Osteocyte (in vitro differentiated cells): ENCODE results near the gene MIOX. TPM values are rescaled to one million over a fixed set of nuclear protein-coding genes. Genes with fewer than 3 reads are reported as not detected.

Source experiments
- DNase-seq: peaks from one replicate; pipeline ENCODE4 v3.0.0; 2021; ENCODE audit warnings: mixed read lengths; ENCODE audit not compliant: unreplicated experiment; ENCODE audit errors: extremely low spot score
- H3K27ac Mint-ChIP-seq: one replicate; pipeline ENCODE4 v1.8.0; 2021; ENCODE audit warnings: mild to moderate bottlenecking, mixed read lengths; ENCODE audit not compliant: unreplicated experiment
- H3K27me3 Mint-ChIP-seq: one replicate; pipeline ENCODE4 v1.8.0; 2021; ENCODE audit warnings: mixed read lengths; ENCODE audit not compliant: unreplicated experiment
- H3K36me3 Mint-ChIP-seq: one replicate; pipeline ENCODE4 v1.8.0; 2021; ENCODE audit warnings: mixed read lengths; ENCODE audit not compliant: unreplicated experiment
- H3K4me1 Mint-ChIP-seq: one replicate; pipeline ENCODE4 v1.8.0; 2021; ENCODE audit warnings: mixed read lengths; ENCODE audit not compliant: unreplicated experiment
- H3K4me3 Mint-ChIP-seq: one replicate; pipeline ENCODE4 v1.8.0; 2021; ENCODE audit warnings: mild to moderate bottlenecking, moderate library complexity, mixed read lengths; ENCODE audit not compliant: unreplicated experiment
- H3K9me3 Mint-ChIP-seq: one replicate; pipeline ENCODE4 v1.8.0; 2021; ENCODE audit warnings: mixed read lengths; ENCODE audit not compliant: unreplicated experiment
- total RNA-seq: library from RNA; stranded (reverse); gene quantifications from 2 replicates; pipeline ENCODE4 v1.2.1, GENCODE V29; 2021
- TF ChIP-seq, protein P1 (sequence below): fragments of 200-600 bp; sonication (generic); IDR thresholded peaks from 2 replicates; pipeline ENCODE4 v1.5.0; 2021; ENCODE audit warnings: antibody characterized with exemption, mild to moderate bottlenecking, moderate library complexity

The MIOX gene
- total RNA-seq, 1 donor from 2014 or later = 1.5 TPM

DNA sequence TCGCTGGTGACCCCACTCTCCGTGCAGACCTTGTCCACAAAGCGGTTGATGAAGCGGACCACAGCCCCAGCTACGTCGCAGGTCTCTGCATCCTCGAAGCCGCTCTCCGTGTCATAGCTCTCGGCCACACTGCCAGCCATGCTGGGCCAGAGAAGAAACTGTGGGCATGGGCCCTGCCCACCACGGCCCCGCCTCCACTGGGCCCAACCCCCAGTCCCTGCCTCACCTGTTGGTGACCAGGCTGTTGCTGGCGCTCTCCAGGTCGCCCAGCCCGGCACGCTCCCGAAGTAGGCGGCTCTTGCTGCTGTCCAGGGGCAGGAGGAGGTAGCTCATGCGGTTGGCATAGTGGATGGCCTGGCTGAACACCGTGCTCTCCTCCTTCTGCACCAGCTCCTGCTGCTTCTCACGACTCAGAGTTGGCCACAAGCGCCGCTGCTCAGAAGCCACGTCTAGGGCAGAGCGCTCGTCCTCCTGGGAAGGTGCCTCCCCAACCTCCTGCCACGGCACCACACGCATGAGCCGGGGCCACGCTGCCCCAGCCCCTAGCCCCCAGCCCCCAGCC, 24.6 kb upstream of the MIOX start:
- TF ChIP-seq, protein P1, sequence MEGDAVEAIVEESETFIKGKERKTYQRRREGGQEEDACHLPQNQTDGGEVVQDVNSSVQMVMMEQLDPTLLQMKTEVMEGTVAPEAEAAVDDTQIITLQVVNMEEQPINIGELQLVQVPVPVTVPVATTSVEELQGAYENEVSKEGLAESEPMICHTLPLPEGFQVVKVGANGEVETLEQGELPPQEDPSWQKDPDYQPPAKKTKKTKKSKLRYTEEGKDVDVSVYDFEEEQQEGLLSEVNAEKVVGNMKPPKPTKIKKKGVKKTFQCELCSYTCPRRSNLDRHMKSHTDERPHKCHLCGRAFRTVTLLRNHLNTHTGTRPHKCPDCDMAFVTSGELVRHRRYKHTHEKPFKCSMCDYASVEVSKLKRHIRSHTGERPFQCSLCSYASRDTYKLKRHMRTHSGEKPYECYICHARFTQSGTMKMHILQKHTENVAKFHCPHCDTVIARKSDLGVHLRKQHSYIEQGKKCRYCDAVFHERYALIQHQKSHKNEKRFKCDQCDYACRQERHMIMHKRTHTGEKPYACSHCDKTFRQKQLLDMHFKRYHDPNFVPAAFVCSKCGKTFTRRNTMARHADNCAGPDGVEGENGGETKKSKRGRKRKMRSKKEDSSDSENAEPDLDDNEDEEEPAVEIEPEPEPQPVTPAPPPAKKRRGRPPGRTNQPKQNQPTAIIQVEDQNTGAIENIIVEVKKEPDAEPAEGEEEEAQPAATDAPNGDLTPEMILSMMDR = no peak
- no peak overlapping the region for H3K27ac Mint-ChIP-seq
- no peak for DNase-seq
- H3K9me3 Mint-ChIP-seq = no peaks in the 10 kb centered on the region
- no peaks in the 10 kb centered on the region for H3K4me1 Mint-ChIP-seq
- H3K4me3 Mint-ChIP-seq = no peak overlapping the region
- no peaks in the 10 kb centered on the region for H3K27me3 Mint-ChIP-seq
- peaks cover 36% of the 10 kb centered on the region for H3K36me3 Mint-ChIP-seq

DNA sequence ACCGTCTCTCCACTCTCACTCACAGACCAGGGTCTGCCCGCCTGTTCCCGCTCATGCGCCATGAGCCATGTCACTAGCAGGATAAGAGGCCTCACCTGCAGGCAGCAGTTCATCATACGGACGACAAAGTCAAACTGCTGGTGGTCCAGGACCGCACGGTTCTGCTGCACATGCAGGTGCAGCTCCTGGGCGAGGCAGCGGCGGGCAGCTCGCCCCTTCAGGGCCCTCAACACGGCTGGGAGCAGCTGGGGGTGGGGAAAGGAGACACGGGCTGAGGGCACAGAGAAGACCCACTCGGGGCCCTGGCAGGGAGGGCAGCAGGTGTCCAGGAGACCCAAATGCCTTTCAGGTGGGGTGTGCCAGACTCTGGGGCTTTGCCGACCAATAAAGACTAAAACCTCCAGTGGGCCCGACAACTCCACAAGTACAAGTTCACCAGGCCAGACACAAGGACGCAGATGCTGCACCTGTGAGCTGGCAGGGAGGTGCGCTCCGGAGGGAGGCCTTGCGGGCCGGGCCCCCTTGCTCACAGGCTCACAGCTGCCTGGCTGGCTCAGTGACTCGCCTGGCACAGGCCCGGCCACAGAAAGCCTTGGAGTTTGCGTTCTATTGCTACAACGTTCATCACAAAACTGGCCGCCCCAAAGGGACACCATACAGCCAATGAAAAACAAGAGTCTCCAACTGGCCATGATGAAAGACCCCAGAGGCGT, 23.3 kb upstream of the MIOX start:
- H3K27ac Mint-ChIP-seq = no peak overlapping the region
- H3K27me3 Mint-ChIP-seq = no peaks in the 10 kb centered on the region
- no peaks in the 10 kb centered on the region for H3K9me3 Mint-ChIP-seq
- no peak overlapping the region for H3K4me3 Mint-ChIP-seq
- peaks cover 30% of the 10 kb centered on the region for H3K36me3 Mint-ChIP-seq
- no peak for DNase-seq
- TF ChIP-seq, protein P1 = no peak
- no peaks in the 10 kb centered on the region for H3K4me1 Mint-ChIP-seq

DNA sequence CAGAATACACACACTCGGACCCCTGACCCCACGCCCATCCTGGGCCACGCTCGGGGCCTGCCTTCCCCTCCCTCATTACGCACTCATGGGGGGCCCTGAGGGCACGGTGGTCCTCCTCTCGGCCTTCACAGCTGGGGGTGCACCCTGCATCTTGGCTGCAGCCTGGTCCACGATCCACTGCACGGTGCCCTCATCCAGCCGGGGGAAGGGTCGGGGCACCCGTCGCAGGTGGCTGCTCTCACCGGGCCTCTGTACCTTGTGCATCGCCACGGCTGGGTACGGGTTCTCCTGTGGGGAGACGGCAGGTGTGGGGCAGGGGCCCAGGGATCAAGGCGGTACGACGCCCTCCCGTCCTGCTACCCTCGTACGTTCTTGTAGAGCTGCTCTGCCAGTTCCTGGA, 22.2 kb upstream of the MIOX start:
- TF ChIP-seq, protein P1 = no peak
- H3K4me3 Mint-ChIP-seq = no peak overlapping the region
- H3K27ac Mint-ChIP-seq = no peak overlapping the region
- no peaks in the 10 kb centered on the region for H3K4me1 Mint-ChIP-seq
- H3K9me3 Mint-ChIP-seq = no peaks in the 10 kb centered on the region
- H3K36me3 Mint-ChIP-seq = peaks cover 28% of the 10 kb centered on the region
- H3K27me3 Mint-ChIP-seq = no peaks in the 10 kb centered on the region
- no peak for DNase-seq

DNA sequence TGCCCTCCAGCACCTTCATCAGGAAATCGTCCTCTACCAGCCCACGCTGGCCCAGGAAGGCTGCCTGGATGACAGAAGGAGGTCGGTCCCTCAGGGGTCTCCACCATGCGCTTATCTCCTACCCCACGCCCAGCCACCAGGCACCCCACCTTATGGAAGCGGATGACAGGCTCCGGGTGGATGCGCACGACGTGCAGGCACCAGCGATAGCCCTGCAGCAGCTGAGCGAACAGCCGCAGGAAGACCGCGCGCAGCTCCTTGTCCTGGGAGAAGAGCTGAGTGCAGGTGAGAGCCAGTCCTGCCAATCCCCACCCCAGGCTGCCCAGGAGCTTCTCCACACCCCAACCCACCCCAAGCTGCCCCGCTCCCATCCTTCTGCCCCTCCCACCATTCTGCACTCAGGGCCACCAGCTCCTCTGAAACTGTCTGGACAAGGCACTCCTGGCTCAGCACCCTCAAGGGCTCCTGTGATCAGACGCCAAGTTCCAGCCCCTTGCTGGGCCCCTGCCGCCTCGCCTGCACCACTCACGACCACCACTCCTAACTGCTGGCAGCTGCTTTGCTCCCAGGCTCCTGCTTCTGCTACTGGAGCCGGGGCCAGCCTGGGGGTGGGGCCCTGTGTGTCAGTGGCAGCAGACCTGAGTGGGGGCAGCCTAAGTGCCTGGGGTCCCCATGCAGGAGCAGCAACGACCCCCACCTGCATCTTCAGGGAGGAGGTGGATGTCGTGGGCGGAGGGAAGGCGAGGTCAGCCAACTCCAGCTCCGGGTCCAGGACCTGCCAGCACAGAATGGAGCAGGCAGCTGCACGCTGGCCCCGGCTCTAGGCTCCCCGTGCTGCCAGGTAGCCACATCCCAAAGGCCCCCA, 21.4 kb upstream of the MIOX start:
- H3K27me3 Mint-ChIP-seq = no peaks in the 10 kb centered on the region
- H3K27ac Mint-ChIP-seq = no peak overlapping the region
- TF ChIP-seq, protein P1 = no peak
- no peak overlapping the region for H3K4me3 Mint-ChIP-seq
- H3K4me1 Mint-ChIP-seq = peaks cover 3% of the 10 kb centered on the region
- DNase-seq = no peak
- H3K9me3 Mint-ChIP-seq = no peaks in the 10 kb centered on the region
- peaks cover 28% of the 10 kb centered on the region for H3K36me3 Mint-ChIP-seq

DNA sequence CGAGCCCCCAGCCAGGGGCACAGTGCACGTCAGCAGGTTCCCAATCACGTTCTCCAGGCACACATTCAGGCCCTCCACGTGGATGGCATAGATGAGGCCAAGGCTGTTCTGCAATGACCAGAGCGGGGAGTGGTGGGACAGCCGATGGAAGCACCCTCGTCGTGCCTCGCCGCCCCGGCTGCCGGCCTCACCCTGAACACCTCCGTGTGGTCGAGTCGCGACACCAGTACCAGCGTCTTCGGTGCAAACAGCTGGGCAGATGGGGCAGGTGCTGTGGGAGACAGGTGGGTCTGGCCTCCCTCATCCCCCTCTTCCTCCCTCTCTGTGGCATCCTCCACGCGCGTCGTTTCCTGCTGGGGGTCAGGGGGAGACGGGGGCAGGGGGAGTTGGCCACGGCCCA, 19.3 kb upstream of the MIOX start:
- TF ChIP-seq, protein P1 = no peak
- Mint-ChIP-seq H3K4me3 (no peak overlapping the region), H3K27ac (no peak overlapping the region), H3K9me3 (no peaks in the 10 kb centered on the region), H3K4me1 (peaks cover 16% of the 10 kb centered on the region), H3K36me3 (peaks cover 23% of the 10 kb centered on the region), H3K27me3 (no peaks in the 10 kb centered on the region)
- DNase-seq = no peak
